Small intestine (tissue), 7 donors: ENCODE results near the gene BMPER. TPM values are rescaled to one million over a fixed set of nuclear protein-coding genes. Genes with fewer than 3 reads are reported as not detected.

ENCODE experiments used
- DNase-seq, 2 donors: peaks; one replicate each; pipeline versions ENCODE4 v3.0.0 to v3.0.0-alpha.2; 2013
- FAIRE-seq: peaks from 2 replicates; lab custom pipeline; 2012; peaks lifted over from hg19 to GRCh38; lab: Jason Lieb, UNC
- H3K27ac ChIP-seq, 3 donors: one replicate each; pipeline ENCODE4 v1.5.1; 2013; ENCODE audit warnings: low read length in 2 of 3, mild to moderate bottlenecking in 2 of 3, control low read depth in 1 of 3, inconsistent platforms in 1 of 3, low read depth in 1 of 3, moderate library complexity in 1 of 3
- H3K27me3 ChIP-seq, 3 donors: one replicate each; pipeline ENCODE4 v1.6.1; 2013; ENCODE audit warnings: low read length in 3 of 3, inconsistent platforms in 1 of 3; ENCODE audit not compliant: control insufficient read depth in 3 of 3, insufficient read depth in 3 of 3
- H3K36me3 ChIP-seq, 3 donors: one replicate each; pipeline ENCODE4 v1.6.1; 2013; ENCODE audit warnings: low read length in 3 of 3, inconsistent platforms in 1 of 3, low read depth in 1 of 3, mild to moderate bottlenecking in 1 of 3, moderate library complexity in 1 of 3; ENCODE audit not compliant: control insufficient read depth in 3 of 3, insufficient read depth in 2 of 3
- H3K4me1 ChIP-seq, 3 donors: one replicate each; pipeline ENCODE4 v1.6.1; 2013; ENCODE audit warnings: low read length in 2 of 3, inconsistent platforms in 1 of 3, low read depth in 1 of 3, mild to moderate bottlenecking in 1 of 3, moderate library complexity in 1 of 3; ENCODE audit not compliant: control insufficient read depth in 3 of 3, insufficient read depth in 2 of 3
- H3K4me3 ChIP-seq, 3 donors: one replicate each; pipeline ENCODE4 v1.5.1; 2013; ENCODE audit warnings: low read length in 3 of 3, control low read depth in 1 of 3, inconsistent platforms in 1 of 3, low read depth in 1 of 3, mild to moderate bottlenecking in 1 of 3, moderate library complexity in 1 of 3
- H3K9me3 ChIP-seq, 2 donors: one replicate each; pipeline ENCODE4 v1.6.1; 2013; ENCODE audit warnings: low read depth in 1 of 2, low read length in 1 of 2; ENCODE audit not compliant: control insufficient read depth in 2 of 2, insufficient read depth in 1 of 2
- WGBS, 3 donors: extraction: QIAGEN DNeasy Blood & Tissue Kit; methylation state at CpG; one replicate each; pipeline ENCODE4 v1.1.7; 2013; 5-methylcytosine and 5-hydroxymethylcytosine counted together
- polyA plus RNA-seq, 4 donors: library from polyadenylated mRNA; stranded (reverse) in 3 of 4; unstranded in 1 of 4; fragments of 200-250 nt in 3 of 4; fragments of 120-200 nt in 1 of 4; gene quantifications; one replicate each; pipeline versions ENCODE4 v1.2.1 to v1.2.3, GENCODE V29; 2013
- donor health status: healthy with polysubstance abuse.
- donor health status: control.
- donor health status: control.
- donor health status: Bipolar disorder and iron deficiency.
- donor health status: healthy.

The BMPER gene
- polyA plus RNA-seq, 4 donors, result 1.1 to 1.9 (median 1.2) TPM; not detected in 1

- DNase-seq (no peak), FAIRE-seq (no peak)
- H3K27me3 ChIP-seq, result no peaks in the 10 kb centered on the region
- no peaks in the 10 kb centered on the region for H3K9me3 ChIP-seq
- no peaks in the 10 kb centered on the region for H3K36me3 ChIP-seq
- H3K4me1 ChIP-seq, result no peaks in the 10 kb centered on the region
- H3K27ac ChIP-seq, result no peak overlapping the region
- WGBS, 3 donors, result 72 to 73% (median 73%) methylated on average over 8 of the region's 8 CpGs
- H3K4me3 ChIP-seq, result no peak overlapping the region
These were observed 74.5 kb downstream of the BMPER start for GRCh38 chr7:33979807-33980355.

DNA sequence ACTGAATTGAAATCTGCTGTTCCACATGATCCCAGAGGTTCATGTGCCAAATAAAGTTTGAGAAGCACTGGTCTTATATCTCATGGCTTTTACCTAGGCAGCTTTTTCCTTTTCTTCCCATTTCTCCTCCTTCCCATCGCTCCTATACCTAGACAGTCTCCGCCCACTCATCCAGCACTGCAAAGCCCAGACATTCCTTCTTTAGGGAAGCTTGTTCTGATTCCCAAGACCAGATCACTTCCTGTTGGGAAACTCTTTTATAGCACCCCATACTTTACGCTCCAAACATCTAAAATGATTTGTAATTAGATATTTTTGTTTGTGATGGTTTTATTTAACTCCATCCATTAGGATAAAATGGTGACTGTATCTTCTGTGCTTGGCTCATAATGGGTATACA is 75.9 kb downstream of the BMPER start:
- WGBS, 3 donors, result 76 to 84% (median 81%) methylated on average over 3 of the region's 3 CpGs
- H3K27ac ChIP-seq, result no peak overlapping the region
- H3K4me1 ChIP-seq, result no peaks in the 10 kb centered on the region
- FAIRE-seq, result no peak
- no peaks in the 10 kb centered on the region for H3K36me3 ChIP-seq
- H3K27me3 ChIP-seq, result no peaks in the 10 kb centered on the region
- H3K4me3 ChIP-seq, result no peak overlapping the region
- no peak for DNase-seq
- no peaks in the 10 kb centered on the region for H3K9me3 ChIP-seq

GRCh38 chr7:33981671-33982424 is 76.5 kb downstream of the BMPER start:
- no peak for FAIRE-seq
- H3K4me3 ChIP-seq, result no peak overlapping the region
- H3K9me3 ChIP-seq, result no peaks in the 10 kb centered on the region
- DNase-seq, result no peak
- no peaks in the 10 kb centered on the region for H3K36me3 ChIP-seq
- no peaks in the 10 kb centered on the region for H3K27me3 ChIP-seq
- no peaks in the 10 kb centered on the region for H3K4me1 ChIP-seq
- WGBS, 3 donors, result 67 to 69% (median 68%) methylated on average over 5 of the region's 5 CpGs
- no peak overlapping the region for H3K27ac ChIP-seq

DNA sequence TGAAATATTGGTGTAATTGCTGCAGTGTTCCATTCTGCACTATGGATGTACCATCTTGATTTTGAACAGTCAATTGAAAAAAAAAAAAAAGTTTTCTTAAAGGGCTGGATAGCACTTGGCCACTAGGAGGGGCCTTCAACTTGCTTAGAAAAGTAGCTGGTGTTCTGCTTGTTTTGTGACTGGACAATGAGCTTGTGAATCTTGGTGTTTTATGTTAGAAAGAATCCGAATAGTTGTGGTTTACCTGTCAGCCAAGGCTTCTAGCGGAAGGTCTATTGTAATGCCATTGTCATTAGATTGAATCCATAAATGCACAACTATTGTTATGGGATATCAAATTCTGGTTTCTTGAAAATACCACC is 77.1 kb downstream of the BMPER start:
- peak; percentile 6 to 19 for DNase-seq

DNA sequence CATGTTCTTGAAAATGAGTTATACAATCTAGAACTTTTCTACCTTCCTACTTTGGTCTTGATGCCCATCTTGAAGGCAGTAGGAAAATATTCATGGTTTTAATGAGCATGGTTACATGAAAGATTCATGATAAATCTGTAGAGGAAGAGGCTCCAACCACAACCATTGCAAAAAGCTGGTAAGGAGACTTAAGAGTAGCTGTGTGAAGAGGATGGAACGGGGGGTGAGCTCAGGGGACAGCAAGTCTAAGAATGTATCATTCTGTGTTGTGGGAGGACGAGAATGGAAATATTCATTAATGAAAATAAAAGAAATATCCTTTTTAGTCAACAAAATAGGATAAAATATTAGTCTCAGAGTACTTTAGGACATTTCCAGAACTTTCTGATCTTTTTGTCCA is 81.1 kb downstream of the BMPER start:
- Histone ChIP-seq H3K27ac (no peak overlapping the region), H3K9me3 (no peaks in the 10 kb centered on the region), H3K36me3 (no peaks in the 10 kb centered on the region), H3K4me3 (no peak overlapping the region), H3K27me3 (no peaks in the 10 kb centered on the region), H3K4me1 (no peaks in the 10 kb centered on the region)
- DNase-seq, result no peak
- no peak for FAIRE-seq
- 69 to 84% (median 73%) methylated on average over 2 of the region's 2 CpGs for WGBS, 3 donors

More for the DNA sequence above, 77.1 kb downstream of the BMPER start:
- H3K27ac ChIP-seq, result no peak overlapping the region
- H3K4me1 ChIP-seq, result no peaks in the 10 kb centered on the region
- no peaks in the 10 kb centered on the region for H3K9me3 ChIP-seq
- H3K4me3 ChIP-seq, result no peak overlapping the region
- no peak for FAIRE-seq
- no peaks in the 10 kb centered on the region for H3K36me3 ChIP-seq
- WGBS, 3 donors, result 58 to 70% (median 61%) methylated on average over 2 of the region's 2 CpGs
- no peaks in the 10 kb centered on the region for H3K27me3 ChIP-seq

DNA sequence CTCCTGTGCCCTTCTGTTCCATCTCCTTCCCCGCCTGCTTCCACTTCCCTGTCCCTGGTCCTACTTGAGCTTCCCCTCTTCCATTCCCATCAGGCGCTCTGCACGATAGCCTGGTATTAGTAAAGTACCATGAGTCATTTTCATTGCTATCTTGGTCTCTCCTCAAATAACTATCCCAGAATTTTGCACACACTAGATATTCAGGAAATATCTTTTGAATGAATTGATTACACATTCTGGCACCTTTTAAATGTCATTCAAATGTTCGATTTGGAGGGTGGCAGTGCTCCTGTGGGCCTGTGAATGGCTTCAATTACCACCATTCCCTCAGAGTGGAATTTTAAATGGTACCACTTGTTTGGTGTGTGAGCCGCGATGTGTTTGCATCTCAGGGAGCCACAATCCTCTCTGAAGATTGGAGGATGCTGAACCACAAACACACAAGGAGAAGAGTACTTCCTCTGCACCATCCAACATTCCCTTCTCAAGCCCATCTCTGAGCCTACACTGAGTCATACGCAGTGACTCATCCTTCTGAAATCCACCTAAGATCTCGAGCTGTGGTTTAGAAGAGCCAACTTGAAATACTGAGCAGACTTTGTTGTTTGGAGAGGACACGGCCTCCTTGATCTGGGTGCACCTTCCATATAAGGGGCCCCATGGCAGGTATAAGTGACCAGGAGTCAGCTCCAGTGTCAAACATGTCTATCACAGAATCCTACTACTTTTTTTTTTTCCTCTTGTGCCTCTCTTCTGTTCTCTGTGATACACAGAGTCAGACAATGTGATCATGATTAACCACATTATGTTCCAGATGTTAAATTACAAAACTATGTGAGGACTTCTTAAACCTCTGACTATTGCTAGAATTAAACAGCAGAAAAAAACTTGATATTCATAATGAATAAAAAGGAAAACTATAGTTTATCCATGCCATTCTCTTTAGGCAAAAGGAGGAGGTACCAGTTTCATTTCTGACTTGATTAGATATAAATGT is 81.9 kb downstream of the BMPER start:
- Histone ChIP-seq H3K27ac (no peak overlapping the region), H3K4me3 (no peak overlapping the region), H3K9me3 (no peaks in the 10 kb centered on the region), H3K27me3 (no peaks in the 10 kb centered on the region), H3K4me1 (no peaks in the 10 kb centered on the region), H3K36me3 (no peaks in the 10 kb centered on the region)
- WGBS, 3 donors, result 65 to 73% (median 67%) methylated on average over 9 of the region's 9 CpGs
- FAIRE-seq, result no peak
- peak in 1 of 2 donors; percentile 3 for DNase-seq

DNA sequence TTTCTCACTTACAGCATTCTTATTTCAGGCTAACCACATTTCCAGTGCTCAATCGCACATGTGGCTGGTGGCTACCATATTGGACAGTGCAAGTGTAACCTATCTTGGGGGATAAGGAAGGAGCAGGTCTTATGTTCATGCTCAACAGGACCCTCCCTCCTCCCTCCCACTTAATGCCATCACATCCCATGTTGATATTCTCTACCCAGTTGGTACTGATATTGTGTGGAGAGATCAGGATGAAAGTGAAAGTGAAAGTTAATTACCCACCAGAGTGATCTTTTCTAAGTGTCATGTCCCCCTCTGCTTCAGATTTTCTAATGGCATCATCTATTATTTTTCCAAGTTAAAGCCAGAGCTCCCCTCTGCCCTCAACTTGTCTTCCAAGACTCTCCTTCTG is 91.6 kb downstream of the BMPER start:
- no peak overlapping the region for H3K4me3 ChIP-seq
- FAIRE-seq (no peak), DNase-seq (no peak)
- H3K9me3 ChIP-seq, result no peaks in the 10 kb centered on the region
- H3K27ac ChIP-seq, result no peak overlapping the region
- no peaks in the 10 kb centered on the region for H3K27me3 ChIP-seq
- no peaks in the 10 kb centered on the region for H3K4me1 ChIP-seq
- no peaks in the 10 kb centered on the region for H3K36me3 ChIP-seq
- 92 to 96% (median 93%) methylated on average over 1 of the region's 1 CpG for WGBS, 3 donors

DNA sequence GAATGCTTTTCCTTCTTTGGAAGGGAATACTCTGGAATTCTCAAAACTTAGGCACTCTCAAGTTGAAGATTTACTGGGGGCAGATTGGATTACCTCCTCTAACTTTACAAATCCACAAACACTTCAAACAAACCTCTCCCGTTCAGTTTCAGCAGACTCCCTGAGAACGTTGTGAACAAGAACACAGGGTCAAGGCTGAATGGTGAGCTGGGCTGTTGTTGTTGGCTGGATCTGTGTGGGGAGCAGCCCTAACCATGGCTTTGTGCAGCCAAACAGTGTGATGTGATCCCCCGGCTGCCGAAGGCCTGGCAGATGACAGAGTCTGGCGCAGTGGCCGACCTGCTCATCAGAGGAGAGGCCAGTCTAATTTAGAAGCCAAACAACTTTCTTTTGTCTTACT is 93.1 kb downstream of the BMPER start:
- FAIRE-seq (no peak), DNase-seq (no peak)
- no peaks in the 10 kb centered on the region for H3K36me3 ChIP-seq
- H3K9me3 ChIP-seq, result no peaks in the 10 kb centered on the region
- H3K27ac ChIP-seq, result no peak overlapping the region
- 76 to 79% (median 78%) methylated on average over 6 of the region's 6 CpGs for WGBS, 3 donors
- H3K4me3 ChIP-seq, result no peak overlapping the region
- H3K4me1 ChIP-seq, result no peaks in the 10 kb centered on the region
- no peaks in the 10 kb centered on the region for H3K27me3 ChIP-seq
